ENCODE measurements around the gene TUBGCP6. TPM values are rescaled to one million over a fixed set of nuclear protein-coding genes. Genes with fewer than 3 reads are reported as not detected.

TUBGCP6 gene
- total and polyA plus RNA-seq, 2 donors (not counting 1 experiment from before 2014, with no cell fraction given) = 137 to 178 TPM

GRCh38 chr22:50275181-50276055 lies 30.6 kb upstream of the TUBGCP6 start:
- intact Hi-C loops (cut with micrococcal nuclease) = loop anchor here (1.0 kb wide), 1 partner anchor 52 kb away; the partner anchor contains the start of gene DENND6B
- WGBS (ENCODE audit: insufficient coverage) = 95% methylated on average over 43 of the region's 43 CpGs
- ATAC-seq (ENCODE audit: low read depth) (no peak), DNase-seq (no peak)
- no peaks in the 10 kb centered on the region for H3K27me3 Mint-ChIP-seq
- peaks cover 11% of the 10 kb centered on the region for H4K20me1 ChIP-seq (ENCODE audit: control insufficient read depth, insufficient read depth, low read length, poor library complexity, severe bottlenecking)
- H3K9me3 ChIP-seq (ENCODE audit: control extremely low read depth in 1 of 3, control insufficient read depth in 2 of 3, insufficient read depth in 1 of 3, low read length in 2 of 3) = no peaks in the 10 kb centered on the region
- H3K4me3 ChIP-seq (ENCODE audit: control extremely low read depth in 1 of 5, extremely low read depth in 1 of 5, insufficient read depth in 1 of 5, low read depth in 2 of 5, low read length in 4 of 5) = no peak overlapping the region
- no peak overlapping the region for H3K4me3 Mint-ChIP-seq
- ChIA-PET POLR2A (interaction anchor here (1.4 kb wide), 1 partner anchor 19 kb away, joined by 6 read pairs; no protein-coding TSS in a partner anchor), CTCF (interaction anchor here (0.9 to 2.9 kb wide), 15 partner anchors 19 to 345 kb away, joined by 3 to 67 read pairs (median 8); partner anchors contain the start of genes DENND6B, PLXNB2 and SCO2)
- H3K4me1 Mint-ChIP-seq = peaks cover 9% of the 10 kb centered on the region
- H3K27ac ChIP-seq (ENCODE audit: low read length in 2 of 2) = no peak overlapping the region
- H3K4me1 ChIP-seq (ENCODE audit: control insufficient read depth in 2 of 2, insufficient read depth in 2 of 2, low read length in 2 of 2) = peaks cover 12 to 19% of the 10 kb centered on the region in 2 donors
- H3K36me3 ChIP-seq (replicated peaks in 1 of 2; ENCODE audit: control extremely low read depth in 1 of 2, control insufficient read depth in 1 of 2, extremely low read depth in 1 of 2, insufficient read depth in 2 of 2, low read length in 1 of 2) = no peaks in the 10 kb centered on the region
- no peak overlapping the region for H3K27ac Mint-ChIP-seq
- H3K79me2 ChIP-seq (ENCODE audit: control insufficient read depth, insufficient read depth, low read length) = no peaks in the 10 kb centered on the region
- H3K4me2 ChIP-seq (replicated peaks; ENCODE audit: low read depth, low read length, poor library complexity, severe bottlenecking) = no peak overlapping the region
- TF ChIP-seq, protein P1, sequence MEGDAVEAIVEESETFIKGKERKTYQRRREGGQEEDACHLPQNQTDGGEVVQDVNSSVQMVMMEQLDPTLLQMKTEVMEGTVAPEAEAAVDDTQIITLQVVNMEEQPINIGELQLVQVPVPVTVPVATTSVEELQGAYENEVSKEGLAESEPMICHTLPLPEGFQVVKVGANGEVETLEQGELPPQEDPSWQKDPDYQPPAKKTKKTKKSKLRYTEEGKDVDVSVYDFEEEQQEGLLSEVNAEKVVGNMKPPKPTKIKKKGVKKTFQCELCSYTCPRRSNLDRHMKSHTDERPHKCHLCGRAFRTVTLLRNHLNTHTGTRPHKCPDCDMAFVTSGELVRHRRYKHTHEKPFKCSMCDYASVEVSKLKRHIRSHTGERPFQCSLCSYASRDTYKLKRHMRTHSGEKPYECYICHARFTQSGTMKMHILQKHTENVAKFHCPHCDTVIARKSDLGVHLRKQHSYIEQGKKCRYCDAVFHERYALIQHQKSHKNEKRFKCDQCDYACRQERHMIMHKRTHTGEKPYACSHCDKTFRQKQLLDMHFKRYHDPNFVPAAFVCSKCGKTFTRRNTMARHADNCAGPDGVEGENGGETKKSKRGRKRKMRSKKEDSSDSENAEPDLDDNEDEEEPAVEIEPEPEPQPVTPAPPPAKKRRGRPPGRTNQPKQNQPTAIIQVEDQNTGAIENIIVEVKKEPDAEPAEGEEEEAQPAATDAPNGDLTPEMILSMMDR (IDR thresholded peaks at IDR 0.05) = no peak
- no peak for TF ChIP-seq EZH2 (IDR thresholded peaks at IDR 0.05; ENCODE audit: borderline replicate concordance, insufficient read depth, low read depth, low read length, poor library complexity, severe bottlenecking)
- H3K9ac ChIP-seq (ENCODE audit: low read length) = no peak overlapping the region
- no peaks in the 10 kb centered on the region for H3K9me3 Mint-ChIP-seq (ENCODE audit: insufficient read depth)
- H2AFZ ChIP-seq (ENCODE audit: insufficient read depth, low read depth, low read length, poor library complexity, severe bottlenecking) = no peak overlapping the region
- peaks cover 0 to 14% (median 4%) of the 10 kb centered on the region in 4 experiments for H3K27me3 ChIP-seq (replicated peaks in 1 of 4; ENCODE audit: control extremely low read depth in 1 of 4, control insufficient read depth in 3 of 4, insufficient read depth in 4 of 4, low read length in 3 of 4)

GRCh38 chr22:50274771-50275170 lies 29.9 kb upstream of the TUBGCP6 start:
- peaks cover 12 to 21% of the 10 kb centered on the region in 2 donors for H3K4me1 ChIP-seq (ENCODE audit: control insufficient read depth in 2 of 2, insufficient read depth in 2 of 2, low read length in 2 of 2)
- no peak overlapping the region for H3K27ac Mint-ChIP-seq
- ATAC-seq (ENCODE audit: low read depth) (no peak), DNase-seq (no peak)
- H3K4me2 ChIP-seq (replicated peaks; ENCODE audit: low read depth, low read length, poor library complexity, severe bottlenecking) = no peak overlapping the region
- H3K27me3 ChIP-seq (replicated peaks in 1 of 4; ENCODE audit: control extremely low read depth in 1 of 4, control insufficient read depth in 3 of 4, insufficient read depth in 4 of 4, low read length in 3 of 4) = peaks cover 0 to 15% (median 4%) of the 10 kb centered on the region in 4 experiments
- POLR2A ChIA-PET = no interaction called here
- intact Hi-C loops (cut with micrococcal nuclease) = loop anchor here (1.0 kb wide), 1 partner anchor 68 kb away; no protein-coding TSS in a partner anchor
- H3K9me3 Mint-ChIP-seq (ENCODE audit: insufficient read depth) = no peaks in the 10 kb centered on the region
- H3K79me2 ChIP-seq (ENCODE audit: control insufficient read depth, insufficient read depth, low read length) = no peaks in the 10 kb centered on the region
- H3K4me3 Mint-ChIP-seq = no peak overlapping the region
- H2AFZ ChIP-seq (ENCODE audit: insufficient read depth, low read depth, low read length, poor library complexity, severe bottlenecking) = no peak overlapping the region
- no peaks in the 10 kb centered on the region for H3K36me3 ChIP-seq (replicated peaks in 1 of 2; ENCODE audit: control extremely low read depth in 1 of 2, control insufficient read depth in 1 of 2, extremely low read depth in 1 of 2, insufficient read depth in 2 of 2, low read length in 1 of 2)
- peaks cover 9% of the 10 kb centered on the region for H3K4me1 Mint-ChIP-seq
- no peaks in the 10 kb centered on the region for H3K27me3 Mint-ChIP-seq
- CTCF ChIA-PET = interaction anchor here (1.6 to 2.9 kb wide), 6 partner anchors 19 to 251 kb away, joined by 5 to 67 read pairs (median 10); partner anchors contain the start of genes DENND6B, HDAC10 and SCO2
- no peak for TF ChIP-seq EZH2 (IDR thresholded peaks at IDR 0.05; ENCODE audit: borderline replicate concordance, insufficient read depth, low read depth, low read length, poor library complexity, severe bottlenecking)
- no peak overlapping the region for H3K27ac ChIP-seq (ENCODE audit: low read length in 2 of 2)
- 87% methylated on average over 7 of the region's 7 CpGs for WGBS (ENCODE audit: insufficient coverage)
- H3K4me3 ChIP-seq (ENCODE audit: control extremely low read depth in 1 of 5, extremely low read depth in 1 of 5, insufficient read depth in 1 of 5, low read depth in 2 of 5, low read length in 4 of 5) = no peak overlapping the region
- H4K20me1 ChIP-seq (ENCODE audit: control insufficient read depth, insufficient read depth, low read length, poor library complexity, severe bottlenecking) = peaks cover 11% of the 10 kb centered on the region
- no peak overlapping the region for H3K9ac ChIP-seq (ENCODE audit: low read length)
- H3K9me3 ChIP-seq (ENCODE audit: control extremely low read depth in 1 of 3, control insufficient read depth in 2 of 3, insufficient read depth in 1 of 3, low read length in 2 of 3) = no peaks in the 10 kb centered on the region

All from B cell (primary cell).